IMR-90 (cell line): Measurements from ENCODE around the gene TBXAS1.

Experiments used
- CEBPB ChIP-seq: IDR thresholded peaks from 2 replicates; pipeline ENCODE4 v1.6.1; 2012; ENCODE audit warnings: low read depth, low read length, improper control_type of control experiment
- CTCF ChIP-seq: conservative IDR thresholded peaks from 2 replicates; pipeline ENCODE4 v1.5.1; 2012; ENCODE audit warnings: mild to moderate bottlenecking, low read depth, low read length, improper control_type of control experiment
- FOS ChIP-seq: fragments of 150-350 bp; IDR thresholded peaks from 2 replicates; pipeline ENCODE4 v1.6.1; 2016; ENCODE audit warnings: low read depth, low read length
- MAFK ChIP-seq: IDR thresholded peaks from 2 replicates; pipeline ENCODE4 v1.6.1; 2012; ENCODE audit warnings: low read depth, low read length, improper control_type of control experiment
- MAZ ChIP-seq: IDR thresholded peaks from 2 replicates; pipeline ENCODE4 v1.6.1; 2012; ENCODE audit warnings: low read depth, mild to moderate bottlenecking, low read length, improper control_type of control experiment, moderate library complexity, borderline replicate concordance
- MXI1 ChIP-seq: IDR thresholded peaks from 2 replicates; pipeline ENCODE4 v1.6.1; 2012; ENCODE audit warnings: low read depth, mild to moderate bottlenecking, low read length, moderate library complexity, borderline replicate concordance
- POLR2A ChIP-seq: IDR thresholded peaks from 2 replicates; pipeline ENCODE4 v1.6.1; 2012; ENCODE audit warnings: mild to moderate bottlenecking, low read depth, low read length
- RAD21 ChIP-seq: IDR thresholded peaks from 2 replicates; pipeline ENCODE4 v1.6.1; 2012; ENCODE audit warnings: low read length, improper control_type of control experiment

GRCh38 chr7:139953229-139953628, 124.2 kb downstream of the TBXAS1 start:
- TF ChIP-seq RAD21 (no peak), POLR2A (no peak), CTCF (no peak), FOS (no peak), MXI1 (no peak), MAZ (no peak), CEBPB (no peak), MAFK (no peak)
